ENCODE measurements around the gene PTGES2. TPM values are rescaled to one million over a fixed set of nuclear protein-coding genes. Genes with fewer than 3 reads are reported as not detected.

The PTGES2 gene
- total RNA-seq, 1 donor from 2014 or later: 72.2 TPM

- no peak for TF ChIP-seq CTCF (conservative IDR thresholded peaks at IDR 0.05)
- no peak overlapping the region for H3K27ac Mint-ChIP-seq (ENCODE audit: unreplicated experiment)
Observed at GRCh38 chr9:128163523-128164306, 36.2 kb upstream of the PTGES2 start.

GRCh38 chr9:128163027-128163515 lies 35.5 kb upstream of the PTGES2 start:
- H3K4me3 Mint-ChIP-seq: peak overlapping the region; percentile 76
- TF ChIP-seq CTCF (conservative IDR thresholded peaks at IDR 0.05): no peak
- H3K4me1 Mint-ChIP-seq: peaks cover 5% of the 10 kb centered on the region
- no peak for DNase-seq (ENCODE audit: low read depth, low spot score)
- no peaks in the 10 kb centered on the region for H3K9me3 Mint-ChIP-seq
- H3K36me3 Mint-ChIP-seq (ENCODE audit: low read depth): peaks cover 8% of the 10 kb centered on the region
- H3K27ac Mint-ChIP-seq (ENCODE audit: unreplicated experiment): no peak overlapping the region
- H3K27me3 Mint-ChIP-seq (ENCODE audit: low read depth): no peaks in the 10 kb centered on the region

More at GRCh38 chr9:128163523-128164306, 36.2 kb upstream of the PTGES2 start:
- H3K4me3 Mint-ChIP-seq: peak overlapping the region; percentile 64
- DNase-seq (ENCODE audit: low read depth, low spot score): no peak
- no peaks in the 10 kb centered on the region for H3K27me3 Mint-ChIP-seq (ENCODE audit: low read depth)
- H3K9me3 Mint-ChIP-seq: no peaks in the 10 kb centered on the region
- peaks cover 5% of the 10 kb centered on the region for H3K4me1 Mint-ChIP-seq
- peaks cover 11% of the 10 kb centered on the region for H3K36me3 Mint-ChIP-seq (ENCODE audit: low read depth)

- H3K9me3 Mint-ChIP-seq: no peaks in the 10 kb centered on the region
- H3K27ac Mint-ChIP-seq (ENCODE audit: unreplicated experiment): peak overlapping the region; percentile 68
- H3K27me3 Mint-ChIP-seq (ENCODE audit: low read depth): no peaks in the 10 kb centered on the region
- no peak for TF ChIP-seq CTCF (conservative IDR thresholded peaks at IDR 0.05)
- H3K36me3 Mint-ChIP-seq (ENCODE audit: low read depth): peaks cover 8% of the 10 kb centered on the region
- no peak for DNase-seq (ENCODE audit: low read depth, low spot score)
- peak overlapping the region; percentile 76 for H3K4me3 Mint-ChIP-seq
- peaks cover 5% of the 10 kb centered on the region for H3K4me1 Mint-ChIP-seq
Observed at GRCh38 chr9:128162215-128163026, 34.9 kb upstream of the PTGES2 start.

GRCh38 chr9:128161215-128161902 lies 33.8 kb upstream of the PTGES2 start:
- no peak overlapping the region for H3K27ac Mint-ChIP-seq (ENCODE audit: unreplicated experiment)
- peak overlapping the region; percentile 90 for H3K4me3 Mint-ChIP-seq
- H3K36me3 Mint-ChIP-seq (ENCODE audit: low read depth): peaks cover 5% of the 10 kb centered on the region

More at GRCh38 chr9:128161215-128161902, 33.8 kb upstream of the PTGES2 start:
- no peak for DNase-seq (ENCODE audit: low read depth, low spot score)
- Mint-ChIP-seq H3K27me3 (ENCODE audit: low read depth) (no peaks in the 10 kb centered on the region), H3K9me3 (no peaks in the 10 kb centered on the region), H3K4me1 (peaks cover 5% of the 10 kb centered on the region)
- no peak for TF ChIP-seq CTCF (conservative IDR thresholded peaks at IDR 0.05)
